Central memory CD4-positive, alpha-beta T cell (primary cell): Measurements from ENCODE around the gene TMEM175.
A peak's percentile ranks its signal among the peaks of the same experiment; 100 is the strongest.

ENCODE experiments used
- DNase-seq: peaks from one replicate; pipeline ENCODE4 v3.0.0; 2022
- total RNA-seq, 3 experiments: gene quantifications; one replicate each; lab custom pipeline; 2026; lab: John Stamatoyannopoulos, UW

Gene TMEM175
- total RNA-seq = 8.2 to 56.7 (median 20.0) reads per million in 3 experiments

DNA sequence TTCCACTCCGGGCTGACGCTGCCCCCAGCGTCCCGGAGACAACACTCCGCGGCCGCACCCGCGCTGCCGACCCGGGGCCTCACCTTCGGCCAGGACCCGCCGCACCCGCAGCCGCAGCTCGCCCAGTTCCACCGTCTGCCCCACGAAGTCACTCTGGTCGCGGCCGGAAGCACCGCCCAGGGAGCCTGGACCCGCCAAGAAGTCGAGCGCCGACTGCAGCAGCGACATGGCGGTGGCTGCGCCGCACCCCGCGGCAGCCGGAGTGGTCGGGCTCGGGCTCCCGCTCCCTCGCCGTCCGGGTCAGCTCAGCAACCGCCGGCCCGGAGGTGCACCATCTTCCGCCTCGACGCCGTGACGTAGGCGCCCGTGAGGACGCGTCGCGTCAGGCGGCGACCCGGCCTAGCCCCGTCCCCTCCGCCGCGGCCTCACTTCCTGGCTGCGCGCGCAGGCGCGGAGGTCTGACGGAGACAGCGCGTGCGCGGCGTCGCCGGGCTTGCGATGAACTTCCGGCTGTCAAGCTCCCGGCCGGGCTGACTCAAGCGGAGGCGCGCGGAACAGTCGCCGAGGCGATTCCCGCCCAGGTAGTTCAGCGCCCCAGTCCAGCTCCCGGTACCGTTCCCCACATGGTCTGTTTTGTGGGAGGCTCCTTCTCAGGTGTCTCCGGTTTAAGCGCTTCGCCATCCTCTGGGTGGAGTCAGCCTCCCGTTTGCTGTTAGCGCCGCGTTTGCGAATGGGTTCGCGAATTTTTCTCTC, at the start of gene TMEM175, which contains the start of gene GAK:
Gene TMEM175 (plus strand): TSS at position 501 of the 753 bp plus-strand sequence. CDS start 15,280 bp downstream, outside the sequence.
Gene GAK (minus strand): TSS at position 357 of the 753 bp plus-strand sequence. CDS start 129 bp downstream, at position 228.
- peak; percentile 97 for DNase-seq

- no peak for DNase-seq
These were observed 49.6 kb upstream of the TMEM175 start for GRCh38 chr4:882646-883045.

GRCh38 chr4:883377-884095, 48.7 kb upstream of the TMEM175 start:
- DNase-seq = no peak

- DNase-seq = no peak
These were observed 48.0 kb upstream of the TMEM175 start for GRCh38 chr4:884259-884658.

GRCh38 chr4:884896-885295, 47.4 kb upstream of the TMEM175 start:
- no peak for DNase-seq

- DNase-seq = no peak
These were observed 46.9 kb upstream of the TMEM175 start for GRCh38 chr4:885353-885752.

- DNase-seq = no peak
These were observed 46.0 kb upstream of the TMEM175 start for GRCh38 chr4:886244-886643.

GRCh38 chr4:887034-887763, 45.1 kb upstream of the TMEM175 start:
- DNase-seq = no peak

- no peak for DNase-seq
These were observed 44.2 kb upstream of the TMEM175 start for GRCh38 chr4:888029-888428.

- DNase-seq = no peak
These were observed 42.7 kb upstream of the TMEM175 start for GRCh38 chr4:889516-889915.

DNA sequence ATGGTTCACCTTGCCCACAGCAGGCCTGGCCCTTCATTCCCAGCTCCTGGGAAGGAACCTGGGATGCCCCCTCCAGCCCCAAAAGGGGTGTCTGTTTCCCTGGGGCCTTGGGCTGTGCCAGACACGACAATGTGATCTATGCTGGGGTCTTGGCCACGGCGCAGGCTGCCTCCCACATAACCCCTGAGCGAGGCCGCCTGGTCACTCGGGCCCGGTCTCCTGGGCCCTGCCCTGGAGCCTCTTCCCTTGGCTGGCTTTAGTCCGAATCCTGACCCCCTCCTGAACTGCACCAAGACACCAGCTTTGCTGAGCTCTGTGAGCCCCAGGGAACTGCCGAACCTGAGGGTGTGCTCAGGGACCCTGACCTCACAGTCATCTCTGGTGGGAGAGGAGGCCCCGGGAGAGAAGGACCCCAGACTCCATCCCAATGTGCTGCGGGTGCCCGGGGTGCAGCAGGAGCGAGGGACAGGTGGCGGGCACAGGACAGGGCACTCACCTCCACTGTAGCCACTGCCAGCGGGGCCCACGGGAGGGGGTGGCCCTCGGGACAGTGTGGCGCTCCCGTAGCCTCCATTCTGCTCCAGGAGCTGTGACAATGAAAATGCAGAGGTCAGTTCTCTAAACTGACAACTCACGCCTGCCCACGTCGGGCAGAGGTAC, 42.1 kb upstream of the TMEM175 start:
- no peak for DNase-seq

GRCh38 chr4:891747-892146, 40.5 kb upstream of the TMEM175 start:
- DNase-seq = no peak

GRCh38 chr4:892780-893179, 39.5 kb upstream of the TMEM175 start:
- DNase-seq = no peak

DNA sequence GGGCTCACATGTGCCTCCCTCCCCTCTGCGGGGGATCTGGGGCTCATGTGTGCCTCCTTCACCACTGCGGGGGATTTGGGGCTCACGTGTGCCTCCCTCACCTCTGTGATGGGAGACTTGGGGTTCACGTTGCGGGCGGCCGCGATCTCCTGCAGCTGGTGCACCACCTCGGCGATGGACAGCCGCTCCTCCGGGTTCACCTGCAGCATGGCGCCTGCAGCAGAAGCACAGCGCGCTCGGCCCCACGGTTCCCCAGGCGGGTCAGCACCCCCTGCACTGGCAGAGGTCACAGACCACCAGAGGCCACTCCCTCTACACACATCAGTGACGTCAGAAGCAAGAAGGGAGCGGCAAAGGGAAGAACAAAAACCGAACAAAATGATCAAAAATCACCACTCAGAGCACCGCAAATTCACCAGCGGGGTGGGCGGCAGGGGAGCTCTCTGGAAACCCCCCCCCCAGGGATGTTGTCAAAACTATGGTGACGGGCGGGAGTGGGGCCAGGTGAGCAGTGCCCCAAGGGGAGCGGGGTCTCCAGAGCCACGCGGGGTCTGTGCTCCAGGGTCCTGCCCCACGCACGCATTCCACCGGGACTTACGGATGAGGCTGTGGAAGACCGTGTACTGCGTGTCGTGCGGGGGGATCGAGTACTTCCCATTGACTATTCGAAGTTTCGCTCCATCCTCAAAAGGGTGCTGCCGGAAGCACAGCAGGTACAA, 38.8 kb upstream of the TMEM175 start:
- DNase-seq = no peak

DNA sequence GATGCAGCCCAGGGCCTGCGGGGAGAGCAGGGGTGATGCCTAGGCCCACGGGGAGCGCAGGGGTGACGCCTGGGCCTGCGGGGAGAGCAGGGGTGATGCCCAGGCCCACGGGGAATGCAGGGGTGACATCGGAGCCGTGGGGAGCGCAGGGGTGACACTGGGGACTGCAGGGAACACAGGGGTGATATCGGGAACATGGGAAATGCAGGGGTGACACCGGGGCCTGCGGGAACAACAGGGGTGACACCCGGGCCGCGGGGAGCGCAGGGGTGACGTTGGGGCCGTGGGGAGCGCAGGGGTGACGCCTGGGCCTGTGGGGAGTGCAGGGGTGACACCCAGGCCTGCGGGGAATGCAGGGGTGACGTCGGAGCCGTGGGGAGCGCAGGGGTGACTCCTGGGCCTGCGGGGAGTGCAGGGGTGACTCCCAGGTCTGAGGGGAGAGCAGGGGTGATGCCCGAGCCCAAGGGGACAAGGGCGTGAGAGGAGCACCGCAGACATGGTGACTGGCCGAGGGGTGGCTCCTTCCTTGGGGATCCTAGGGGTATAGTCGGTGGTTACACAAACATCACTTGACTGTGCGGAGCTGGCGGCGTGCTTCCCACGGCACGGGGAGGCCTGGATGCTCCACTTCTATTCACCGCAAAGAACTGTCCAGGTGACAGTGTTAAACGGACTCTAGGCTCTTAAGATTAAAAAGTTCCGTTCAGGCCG, 38.1 kb upstream of the TMEM175 start:
- DNase-seq = no peak

- no peak for DNase-seq
These were observed 36.7 kb upstream of the TMEM175 start for GRCh38 chr4:895596-895995.

DNA sequence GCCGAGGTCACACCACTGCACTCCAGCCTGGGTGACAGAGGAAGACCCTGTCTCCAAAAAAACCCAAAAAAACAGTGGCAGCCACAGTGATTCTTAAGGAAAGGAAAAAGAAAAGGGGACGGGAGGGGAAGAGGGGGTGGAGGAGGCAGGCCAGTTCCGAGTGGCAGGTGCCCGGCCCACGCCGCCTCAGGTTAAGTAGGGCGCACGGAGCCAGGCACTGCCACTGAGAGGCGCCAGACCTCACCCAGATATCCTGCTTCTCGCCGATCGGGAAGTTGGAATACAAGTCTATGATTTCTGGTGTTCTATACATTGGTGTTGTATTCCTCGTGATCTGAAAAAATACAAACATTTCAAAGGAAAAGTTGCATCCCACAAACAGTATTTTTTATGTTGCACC, 36.0 kb upstream of the TMEM175 start:
- no peak for DNase-seq

- no peak for DNase-seq
These were observed 35.6 kb upstream of the TMEM175 start for GRCh38 chr4:896630-897029.

GRCh38 chr4:898123-898522, 34.1 kb upstream of the TMEM175 start:
- DNase-seq = no peak

- DNase-seq = no peak
These were observed 33.2 kb upstream of the TMEM175 start for GRCh38 chr4:898869-899555.

DNA sequence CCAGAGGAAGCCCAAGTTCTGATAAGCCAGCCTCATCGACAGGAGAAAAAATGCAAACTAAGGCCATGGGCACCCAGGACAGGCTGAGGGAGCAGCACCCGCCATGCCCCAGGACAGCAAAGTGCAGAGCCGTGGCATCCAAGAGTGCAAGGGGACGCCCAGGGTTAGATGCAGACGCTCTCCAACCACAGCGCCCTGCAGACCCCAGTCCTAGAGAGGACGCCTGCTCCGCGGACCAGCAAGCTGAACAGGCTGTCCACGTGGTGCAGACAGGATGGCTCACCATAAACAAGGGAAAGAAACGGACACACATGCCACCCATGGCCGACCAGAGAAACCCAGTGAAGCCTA, 32.7 kb upstream of the TMEM175 start:
- no peak for DNase-seq
